Upper lobe of left lung (tissue), 6 donors: ENCODE results near the gene DAPK2. TPM values are rescaled to one million over a fixed set of nuclear protein-coding genes. Genes with fewer than 3 reads are reported as not detected.

Experiments
- ATAC-seq, 2 donors: fragments of 200-7000 bp; cut with Tn5 transposase; one replicate each; pipeline ENCODE4 v1.9.1; 2022; ENCODE audit warnings: mild to moderate bottlenecking in 2 of 2, moderate library complexity in 2 of 2; ENCODE audit not compliant: low FRiP score in 2 of 2
- DNase-seq, 2 donors: peaks; one replicate each; pipeline ENCODE4 v3.0.0-alpha.2; 2019 to 2020
- H3K27ac ChIP-seq, 4 donors: fragments of 200-600 bp; sonication (generic); one replicate each; pipeline ENCODE4 v1.5.1; 2016 to 2019
- H3K27me3 ChIP-seq, 4 donors: fragments of 200-600 bp; sonication (generic); one replicate each; pipeline ENCODE4 v1.5.1; 2017 to 2019
- H3K36me3 ChIP-seq, 4 donors: fragments of 200-600 bp; sonication (generic); one replicate each; pipeline ENCODE4 v1.5.1; 2016 to 2019
- H3K4me1 ChIP-seq, 4 donors: fragments of 200-600 bp; sonication (generic); one replicate each; pipeline ENCODE4 v1.5.1; 2018 to 2019
- H3K4me3 ChIP-seq, 4 donors: fragments of 200-600 bp; sonication (generic); one replicate each; pipeline ENCODE4 v1.5.1; 2017 to 2019; ENCODE audit warnings: mild to moderate bottlenecking in 2 of 4, moderate library complexity in 1 of 4
- H3K9me3 ChIP-seq, 4 donors: fragments of 200-600 bp; sonication (generic); one replicate each; pipeline ENCODE4 v1.5.1; 2018 to 2019
- EP300 ChIP-seq, 4 donors: sonication (generic); formaldehyde crosslinking; IDR thresholded peaks; one replicate each; pipeline ENCODE4 v1.5.1; 2017; ENCODE audit warnings: antibody characterized with exemption in 4 of 4, control low read depth in 2 of 4
- POLR2A ChIP-seq, 4 donors: fragments of 450-650 bp; IDR thresholded peaks; one replicate each; pipeline ENCODE4 v1.5.1; 2016 to 2017; ENCODE audit warnings: antibody characterized with exemption in 4 of 4, mild to moderate bottlenecking in 2 of 4
- POLR2AphosphoS5 ChIP-seq, 2 donors: sonication (generic); formaldehyde crosslinking; IDR thresholded peaks; one replicate each; pipeline ENCODE4 v1.5.1; 2017; ENCODE audit warnings: antibody characterized with exemption in 2 of 2
- WGBS, 2 donors: methylation state at CpG; one replicate each; pipeline ENCODE4 v1.1.5; 2017 to 2018; 5-methylcytosine and 5-hydroxymethylcytosine counted together
- total RNA-seq, 6 donors: library from RNA; depleted of rRNA in 4 of 6; stranded (reverse); fragments of >200 nt in 4 of 6; gene quantifications; one replicate each; pipeline versions ENCODE4 v1.1.0 to v1.2.1, GENCODE V29; 2016 to 2021
- TF ChIP-seq, protein P1 (sequence below), 6 experiments: fragments of 450-650 bp in 4 of 6; fragments of 200-600 bp in 2 of 6; sonication (generic) in 2 of 6; IDR thresholded peaks; one replicate each; pipeline ENCODE4 v1.5.1; 2016 to 2019; ENCODE audit warnings: antibody characterized with exemption in 6 of 6
- donor health status: DM: no; HTN: no; CAD: no; lungs with moderate emphysema.
- donor health status: DM: no; HTN: yes; CAD: no; lungs with severe emphysema.

Gene DAPK2
- 100 to 1,000 TPM in 4 of 6 donors, 10 to 100 TPM in 2; 58.3 to 270 (median 136) TPM for total RNA-seq

DNA sequence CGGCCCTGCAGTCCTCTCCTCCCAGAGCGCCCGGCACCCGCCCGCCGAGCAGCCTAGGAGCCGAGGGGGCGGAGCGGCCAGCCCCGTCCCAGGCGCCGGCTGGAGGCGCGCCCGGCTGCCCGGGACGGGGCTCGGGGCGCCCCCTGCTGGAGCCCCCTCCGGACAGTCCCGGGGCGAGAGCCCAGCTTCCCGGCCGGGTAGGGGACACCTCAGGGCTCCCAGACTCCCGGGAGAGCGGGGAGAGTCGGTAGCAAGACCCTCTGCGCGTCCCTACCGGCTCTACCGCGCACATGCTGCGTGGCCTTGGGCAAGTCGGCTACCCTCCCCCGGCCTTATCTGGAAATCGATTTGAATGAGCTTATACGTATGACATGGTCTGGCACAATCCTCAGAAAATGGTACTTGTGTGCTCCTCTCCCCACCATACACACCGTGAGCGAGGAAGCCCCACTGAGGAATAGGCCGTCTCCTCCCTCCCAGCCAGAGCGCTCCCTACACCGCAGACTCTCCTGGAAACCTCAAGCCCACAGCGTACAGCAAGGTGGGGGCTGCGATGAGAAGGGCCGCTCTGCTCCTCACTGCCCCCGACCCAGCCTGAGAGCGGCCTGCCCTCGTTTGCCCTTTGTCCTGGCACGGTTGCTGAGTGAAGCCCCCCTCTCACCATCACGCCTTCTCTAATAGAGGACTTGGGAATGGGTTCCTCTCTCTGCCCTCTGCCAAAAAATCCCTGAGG, at the start of gene DAPK2:
Gene DAPK2 (minus strand): TSS at position 65 of the 733 bp plus-strand sequence. CDS start 6,224 bp downstream, outside the sequence.
- H3K27ac ChIP-seq: peak within 1 kb of the TSS; percentile 63 to 89 (median 79)
- no peak for TF ChIP-seq POLR2AphosphoS5 (IDR thresholded peaks at IDR 0.05)
- peak in 1 of 4 donors; percentile 57 for TF ChIP-seq POLR2A (IDR thresholded peaks at IDR 0.05)
- TF ChIP-seq EP300 (IDR thresholded peaks at IDR 0.05): no peak
- TF ChIP-seq, protein P1, sequence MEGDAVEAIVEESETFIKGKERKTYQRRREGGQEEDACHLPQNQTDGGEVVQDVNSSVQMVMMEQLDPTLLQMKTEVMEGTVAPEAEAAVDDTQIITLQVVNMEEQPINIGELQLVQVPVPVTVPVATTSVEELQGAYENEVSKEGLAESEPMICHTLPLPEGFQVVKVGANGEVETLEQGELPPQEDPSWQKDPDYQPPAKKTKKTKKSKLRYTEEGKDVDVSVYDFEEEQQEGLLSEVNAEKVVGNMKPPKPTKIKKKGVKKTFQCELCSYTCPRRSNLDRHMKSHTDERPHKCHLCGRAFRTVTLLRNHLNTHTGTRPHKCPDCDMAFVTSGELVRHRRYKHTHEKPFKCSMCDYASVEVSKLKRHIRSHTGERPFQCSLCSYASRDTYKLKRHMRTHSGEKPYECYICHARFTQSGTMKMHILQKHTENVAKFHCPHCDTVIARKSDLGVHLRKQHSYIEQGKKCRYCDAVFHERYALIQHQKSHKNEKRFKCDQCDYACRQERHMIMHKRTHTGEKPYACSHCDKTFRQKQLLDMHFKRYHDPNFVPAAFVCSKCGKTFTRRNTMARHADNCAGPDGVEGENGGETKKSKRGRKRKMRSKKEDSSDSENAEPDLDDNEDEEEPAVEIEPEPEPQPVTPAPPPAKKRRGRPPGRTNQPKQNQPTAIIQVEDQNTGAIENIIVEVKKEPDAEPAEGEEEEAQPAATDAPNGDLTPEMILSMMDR (IDR thresholded peaks at IDR 0.05): peak; percentile 81 to 93 (median 90)
- peak within 1 kb of the TSS; percentile 30 to 79 (median 77) for H3K4me3 ChIP-seq
- H3K4me1 ChIP-seq: peaks cover 29 to 50% (median 42%) of the 10 kb centered on the region in 4 donors
- H3K9me3 ChIP-seq: no peaks in the 10 kb centered on the region
- no peaks in the 10 kb centered on the region for H3K27me3 ChIP-seq
- 14 to 31% methylated on average over 16 to 37 of the region's 50 CpGs for WGBS, 2 donors
- ATAC-seq (peak; percentile 85 to 92), DNase-seq (peak; percentile 81 to 95)
- no peaks in the 10 kb centered on the region for H3K36me3 ChIP-seq

DNA sequence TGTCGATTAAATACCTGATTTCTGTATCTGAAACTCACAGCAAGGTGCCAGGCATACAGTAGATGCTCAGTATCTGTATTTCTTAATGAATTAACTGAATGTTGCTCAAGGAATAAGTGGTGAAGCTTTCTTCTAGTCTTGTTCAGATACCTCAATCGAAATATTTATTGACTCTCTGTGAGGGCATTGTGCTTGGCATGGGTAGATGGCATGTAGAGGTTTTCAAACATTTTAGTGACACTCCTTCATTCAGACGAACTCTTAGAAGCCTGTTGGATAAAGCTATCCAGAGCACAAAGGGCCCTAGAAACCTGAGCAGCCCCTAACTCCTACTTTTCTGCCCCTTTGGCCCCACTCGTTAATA, 49.1 kb upstream of the DAPK2 start:
- no peaks in the 10 kb centered on the region for H3K9me3 ChIP-seq
- no peaks in the 10 kb centered on the region for H3K27me3 ChIP-seq
- peaks cover 57 to 77% (median 60%) of the 10 kb centered on the region in 4 donors for H3K4me1 ChIP-seq
- H3K27ac ChIP-seq: peak overlapping the region; percentile 82 to 91 (median 90)
- H3K36me3 ChIP-seq: no peaks in the 10 kb centered on the region
- DNase-seq (no peak), ATAC-seq (no peak)
- H3K4me3 ChIP-seq: peak overlapping the region in 3 of 4 donors; percentile 63 to 86 (median 79)
- 39 to 49% methylated on average over 4 of the region's 4 CpGs for WGBS, 2 donors
- TF ChIP-seq, protein P1 (IDR thresholded peaks at IDR 0.05): no peak
- TF ChIP-seq EP300 (IDR thresholded peaks at IDR 0.05): no peak
- TF ChIP-seq POLR2AphosphoS5 (IDR thresholded peaks at IDR 0.05): no peak
- no peak for TF ChIP-seq POLR2A (IDR thresholded peaks at IDR 0.05)

DNA sequence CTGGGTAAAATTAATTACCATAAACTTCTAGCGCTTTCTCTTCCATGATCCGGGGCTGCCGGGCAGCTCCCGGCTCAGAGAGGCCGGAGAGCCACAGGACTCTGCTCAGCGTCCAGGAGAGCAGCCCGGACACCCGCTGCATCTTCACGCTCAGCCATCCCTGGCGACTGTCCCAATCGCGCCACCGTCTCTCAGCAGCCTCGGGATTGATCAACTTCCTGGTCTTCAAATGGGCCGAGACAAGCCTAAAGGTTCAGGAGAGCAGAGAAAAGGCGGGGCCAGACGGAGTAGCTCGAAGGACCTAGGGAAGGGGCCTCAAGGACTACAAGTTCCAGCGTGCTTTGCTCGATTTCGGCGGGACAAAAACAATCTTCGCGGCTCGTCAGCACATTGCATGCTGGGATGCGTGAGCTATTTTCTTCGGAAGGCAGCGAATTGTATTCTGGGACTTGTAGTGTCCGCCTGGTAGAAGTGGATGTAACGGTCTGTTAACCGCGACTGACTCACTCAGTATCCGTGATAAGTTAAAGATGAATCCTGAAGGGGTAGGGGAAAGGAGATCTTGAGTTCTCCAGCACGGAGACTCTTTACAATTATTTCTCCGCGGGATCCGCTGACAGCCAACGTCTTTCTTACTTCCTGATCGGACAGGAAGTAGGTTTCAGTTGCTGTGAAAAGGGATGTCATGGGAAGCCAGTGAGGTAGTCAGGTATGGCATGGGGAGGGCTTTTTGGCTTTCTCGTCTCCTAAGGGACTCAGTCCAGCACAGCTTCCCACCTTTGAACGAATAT, 47.5 kb upstream of the DAPK2 start, which contains the start of gene CIAO2A:
Gene CIAO2A (minus strand): TSS at position 212 of the 791 bp plus-strand sequence. CDS start 70 bp downstream, at position 142.
- DNase-seq: peak; percentile 87 to 99
- TF ChIP-seq EP300 (IDR thresholded peaks at IDR 0.05) (peak in 1 of 4 donors; percentile 5), POLR2A (IDR thresholded peaks at IDR 0.05) (peak in 2 of 4 donors; percentile 46 to 79), POLR2AphosphoS5 (IDR thresholded peaks at IDR 0.05) (peak; percentile 79 to 89)
- TF ChIP-seq, protein P1 (IDR thresholded peaks at IDR 0.05): peak in 1 of 6 experiments; percentile 6
- H3K4me3 ChIP-seq: peak within 1 kb of the TSS; percentile 59 to 85 (median 74)
- peak; percentile 93 to 95 for ATAC-seq
- no peaks in the 10 kb centered on the region for H3K27me3 ChIP-seq
- peaks cover 44 to 69% (median 54%) of the 10 kb centered on the region in 4 donors for H3K4me1 ChIP-seq
- H3K27ac ChIP-seq: peak within 1 kb of the TSS; percentile 83 to 95 (median 90)
- H3K36me3 ChIP-seq: peaks cover 0 to 3% (median 0%) of the 10 kb centered on the region in 4 donors
- no peaks in the 10 kb centered on the region for H3K9me3 ChIP-seq
- 0 to 2% methylated on average over 32 to 41 of the region's 41 CpGs for WGBS, 2 donors

DNA sequence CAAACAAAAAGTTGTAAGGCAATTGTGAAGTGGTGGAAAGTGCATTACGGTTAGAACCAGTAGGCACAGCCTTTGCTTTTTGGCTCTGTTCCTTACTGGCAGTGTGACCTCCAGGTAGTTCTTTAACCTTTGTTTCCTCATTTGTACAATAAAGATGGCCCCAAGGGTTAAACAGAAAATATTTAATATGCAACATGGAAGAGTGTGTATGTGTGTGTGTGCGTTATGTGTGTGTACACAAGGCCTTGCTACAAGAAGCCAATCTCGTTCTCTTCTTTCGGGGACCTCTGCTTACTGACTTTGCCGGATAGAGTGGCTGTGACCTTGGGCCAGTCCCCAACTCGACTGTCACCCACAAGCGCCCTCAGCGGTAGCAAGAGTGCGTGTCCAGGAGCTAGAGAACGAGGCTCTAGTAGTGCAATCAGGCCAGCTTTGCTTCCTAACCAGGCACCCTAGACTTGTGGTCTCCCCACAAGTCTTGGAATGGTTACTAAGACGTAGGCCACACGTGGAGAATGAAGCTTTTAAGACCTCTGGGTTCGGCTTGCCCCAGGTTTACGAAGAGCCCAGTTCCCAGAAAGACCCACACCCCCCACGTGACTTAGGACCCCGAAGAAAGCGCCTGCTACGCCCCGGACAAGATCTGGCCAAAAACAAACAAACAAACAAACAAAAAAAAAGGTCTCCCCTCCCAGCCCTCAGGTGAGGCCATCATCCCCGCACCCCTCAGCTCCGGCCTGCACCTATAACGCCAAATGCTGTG, 46.8 kb upstream of the DAPK2 start:
- Histone ChIP-seq H3K4me3 (peak overlapping the region; percentile 59 to 85 (median 74)), H3K27ac (peak overlapping the region; percentile 83 to 95 (median 90)), H3K36me3 (peaks cover 0 to 10% (median 2%) of the 10 kb centered on the region in 4 donors), H3K27me3 (no peaks in the 10 kb centered on the region), H3K9me3 (no peaks in the 10 kb centered on the region), H3K4me1 (peaks cover 37 to 63% (median 48%) of the 10 kb centered on the region in 4 donors)
- 4 to 8% methylated on average over 14 to 22 of the region's 22 CpGs for WGBS, 2 donors
- ATAC-seq: peak; percentile 4 to 15
- TF ChIP-seq POLR2AphosphoS5 (IDR thresholded peaks at IDR 0.05) (no peak), POLR2A (IDR thresholded peaks at IDR 0.05) (no peak), EP300 (IDR thresholded peaks at IDR 0.05) (no peak)
- TF ChIP-seq, protein P1 (IDR thresholded peaks at IDR 0.05): no peak
- DNase-seq: peak in 1 of 2 donors; percentile 72
